H9 (cell line): Measurements from ENCODE around the gene XRRA1. TPM values are rescaled to one million over a fixed set of nuclear protein-coding genes. Genes with fewer than 3 reads are reported as not detected.

ENCODE experiments used
- DNase-seq: peaks from one replicate; pipeline ENCODE4 v3.0.0-alpha.2; 2017
- H2AFZ ChIP-seq: one replicate; pipeline ENCODE4 v1.6.1; 2013; ENCODE audit warnings: mild to moderate bottlenecking, low read length, control low read depth, moderate library complexity
- H2AK5ac ChIP-seq: 2 replicates; pipeline ENCODE4 v1.6.1; 2013; ENCODE audit warnings: low read length, control low read depth, mixed read lengths; ENCODE audit not compliant: insufficient read length
- H2BK120ac ChIP-seq: one replicate; pipeline ENCODE4 v1.6.1; 2013; ENCODE audit warnings: low read depth, mild to moderate bottlenecking, low read length, control low read depth, inconsistent platforms; ENCODE audit not compliant: poor library complexity, severe bottlenecking
- H2BK12ac ChIP-seq: 2 replicates; pipeline ENCODE4 v1.6.1; 2013; ENCODE audit warnings: low read length, control low read depth, mixed read lengths, low read depth; ENCODE audit not compliant: insufficient read length
- H2BK15ac ChIP-seq: 2 replicates; pipeline ENCODE4 v1.6.1; 2013; ENCODE audit warnings: low read depth, low read length, control low read depth
- H2BK20ac ChIP-seq: one replicate; pipeline ENCODE4 v1.6.1; 2013; ENCODE audit warnings: low read depth, mild to moderate bottlenecking, low read length, control low read depth, inconsistent platforms; ENCODE audit not compliant: poor library complexity, severe bottlenecking
- H2BK5ac ChIP-seq: 2 replicates; pipeline ENCODE4 v1.6.1; 2013; ENCODE audit warnings: low read length, control low read depth, mixed read lengths; ENCODE audit not compliant: insufficient read length
- H3K14ac ChIP-seq: 2 replicates; pipeline ENCODE4 v1.6.1; 2013; ENCODE audit warnings: low read length, control low read depth; ENCODE audit not compliant: insufficient read depth
- H3K18ac ChIP-seq: 2 replicates; pipeline ENCODE4 v1.6.1; 2013; ENCODE audit warnings: low read depth, mild to moderate bottlenecking, mixed read lengths, low read length, control low read depth; ENCODE audit not compliant: insufficient read length
- H3K23ac ChIP-seq: 2 replicates; pipeline ENCODE4 v1.6.1; 2013; ENCODE audit warnings: low read length, control low read depth, mixed read lengths, low read depth; ENCODE audit not compliant: insufficient read length
- H3K23me2 ChIP-seq: 2 replicates; pipeline ENCODE4 v1.6.1; 2013; ENCODE audit warnings: low read depth, mild to moderate bottlenecking, mixed read lengths, low read length, control low read depth; ENCODE audit not compliant: insufficient read length, poor library complexity, severe bottlenecking
- H3K27ac ChIP-seq: 2 replicates; pipeline ENCODE4 v1.5.1; 2013; ENCODE audit warnings: low read length, control low read depth, mixed read lengths, low read depth; ENCODE audit not compliant: insufficient read length
- H3K27me3 ChIP-seq: 2 replicates; pipeline ENCODE4 v1.6.1; 2013; ENCODE audit warnings: low read length, control low read depth, inconsistent platforms; ENCODE audit not compliant: insufficient read depth
- H3K4ac ChIP-seq: 2 replicates; pipeline ENCODE4 v1.6.1; 2013; ENCODE audit warnings: low read depth, mild to moderate bottlenecking, control low read depth, inconsistent platforms, low read length, moderate library complexity
- H3K4me1 ChIP-seq: 2 replicates; pipeline ENCODE4 v1.6.1; 2013; ENCODE audit warnings: low read length, control low read depth, inconsistent platforms; ENCODE audit not compliant: insufficient read depth
- H3K4me2 ChIP-seq: 2 replicates; pipeline ENCODE4 v1.6.1; 2013; ENCODE audit warnings: low read length, control low read depth, mixed read lengths; ENCODE audit not compliant: insufficient read length, insufficient read depth
- H3K56ac ChIP-seq: 2 replicates; pipeline ENCODE4 v1.6.1; 2013; ENCODE audit warnings: low read depth, mild to moderate bottlenecking, mixed read lengths, low read length, control low read depth; ENCODE audit not compliant: insufficient read length
- H3K79me1 ChIP-seq: 2 replicates; pipeline ENCODE4 v1.6.1; 2013; ENCODE audit warnings: low read depth, mild to moderate bottlenecking, moderate library complexity, low read length, control low read depth, inconsistent platforms; ENCODE audit not compliant: insufficient read depth, poor library complexity, severe bottlenecking
- H3K79me2 ChIP-seq: 2 replicates; pipeline ENCODE4 v1.6.1; 2013; ENCODE audit warnings: low read length, control low read depth, inconsistent platforms; ENCODE audit not compliant: insufficient read depth
- H3K9ac ChIP-seq: 2 replicates; pipeline ENCODE4 v1.6.1; 2013; ENCODE audit warnings: low read length, control low read depth, mixed read lengths; ENCODE audit not compliant: insufficient read length; ENCODE audit errors: extremely low read depth
- H3K9me3 ChIP-seq: one replicate; pipeline ENCODE4 v1.6.1; 2013; ENCODE audit warnings: low read depth, low read length, inconsistent platforms; ENCODE audit not compliant: control insufficient read depth
- H3T11ph ChIP-seq: one replicate; pipeline ENCODE4 v1.6.1; 2013; ENCODE audit warnings: mild to moderate bottlenecking, low read length, control low read depth, inconsistent platforms
- H4K20me1 ChIP-seq: one replicate; pipeline ENCODE4 v1.6.1; 2013; ENCODE audit not compliant: control insufficient read depth, insufficient read length, insufficient read depth
- H4K5ac ChIP-seq: 2 replicates; pipeline ENCODE4 v1.6.1; 2013; ENCODE audit warnings: low read depth, mild to moderate bottlenecking, mixed read lengths, low read length, control low read depth; ENCODE audit not compliant: insufficient read length
- H4K8ac ChIP-seq: replicated peaks from 2 replicates; pipeline ENCODE4 v1.6.1; 2013; ENCODE audit warnings: low read length, control low read depth, mixed read lengths, low read depth; ENCODE audit not compliant: insufficient read length
- H4K91ac ChIP-seq: 2 replicates; pipeline ENCODE4 v1.6.1; 2013; ENCODE audit warnings: low read depth, mild to moderate bottlenecking, moderate library complexity, mixed read lengths, low read length, control low read depth; ENCODE audit not compliant: insufficient read length
- H3K27ac Mint-ChIP-seq, 3 experiments: 2 replicates in 2 of 3; 3 replicates in 1 of 3; pipeline ENCODE4 v1.8.0; 2020 to 2021; ENCODE audit warnings: mixed read lengths in 3 of 3, mild to moderate bottlenecking in 1 of 3, moderate library complexity in 1 of 3
- H3K27me3 Mint-ChIP-seq: 2 replicates; pipeline ENCODE4 v1.8.0; 2021; ENCODE audit warnings: low read depth, mild to moderate bottlenecking, moderate library complexity, mixed read lengths
- H3K36me3 Mint-ChIP-seq, 3 experiments: 2 replicates in 2 of 3; 3 replicates in 1 of 3; pipeline ENCODE4 v1.8.0; 2020 to 2021; ENCODE audit warnings: low read depth in 3 of 3, mixed read lengths in 3 of 3; ENCODE audit not compliant: insufficient read depth in 1 of 3
- H3K4me1 Mint-ChIP-seq, 2 experiments: 2 replicates each; pipeline ENCODE4 v1.8.0; 2020; ENCODE audit warnings: mixed read lengths in 2 of 2
- H3K4me3 Mint-ChIP-seq, 2 experiments: 2 replicates in 1 of 2; 3 replicates in 1 of 2; pipeline ENCODE4 v1.8.0; 2020 to 2021; ENCODE audit warnings: mild to moderate bottlenecking in 2 of 2, mixed read lengths in 2 of 2, moderate library complexity in 1 of 2
- H3K9me3 Mint-ChIP-seq, 2 experiments: 2 replicates in 1 of 2; 3 replicates in 1 of 2; pipeline ENCODE4 v1.8.0; 2020; ENCODE audit warnings: mild to moderate bottlenecking in 2 of 2, mixed read lengths in 2 of 2, moderate library complexity in 1 of 2
- WGBS: extraction: QIAGEN DNeasy Blood & Tissue Kit; methylation state at CpG from one replicate; pipeline ENCODE4 v1.1.7; 2013; ENCODE audit warnings: missing lambda C conversion rate, low lambda C conversion rate, mixed read lengths; ENCODE audit not compliant: insufficient read length; ENCODE audit errors: extremely low coverage; 5-methylcytosine and 5-hydroxymethylcytosine counted together
- total RNA-seq: library from RNA; stranded (reverse); gene quantifications from 2 replicates; pipeline ENCODE4 v1.2.1, GENCODE V29; 2021
- TF ChIP-seq, protein P1 (sequence below): fragments of 200-600 bp; sonication (generic); conservative IDR thresholded peaks from 3 replicates; pipeline ENCODE4 v1.8.0; 2021; ENCODE audit warnings: antibody characterized with exemption, mild to moderate bottlenecking

The XRRA1 gene
- total RNA-seq, 1 experiment from 2014 or later, result 4.5 TPM

DNA sequence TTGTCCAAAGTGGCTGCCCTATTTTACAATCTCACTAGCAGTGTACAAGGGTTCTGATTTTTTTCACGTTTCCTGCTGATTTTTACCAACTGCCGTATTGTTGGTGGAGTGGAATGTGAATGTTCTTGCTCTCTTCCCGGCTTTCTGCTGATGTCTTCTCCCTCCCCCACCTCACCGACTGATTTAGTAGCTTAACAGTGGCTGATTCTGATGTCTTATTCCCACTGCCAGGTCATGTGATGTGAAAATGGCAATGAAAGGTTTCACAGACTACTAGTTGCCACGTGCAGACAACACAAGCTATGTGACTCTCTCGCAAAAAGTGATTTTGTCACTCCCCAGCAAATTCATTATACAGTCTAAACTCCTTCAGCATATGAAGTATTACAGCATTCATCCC lies 22.5 kb upstream of the XRRA1 start:
- H4K20me1 ChIP-seq, result no peaks in the 10 kb centered on the region
- H3K27me3 Mint-ChIP-seq, result no peaks in the 10 kb centered on the region
- no peaks in the 10 kb centered on the region for H3K4me1 ChIP-seq
- H3K18ac ChIP-seq, result no peak overlapping the region
- peaks cover 14 to 68% (median 37%) of the 10 kb centered on the region in 3 experiments; a peak in 6 of 7 replicates for H3K36me3 Mint-ChIP-seq
- H3K23me2 ChIP-seq, result no peaks in the 10 kb centered on the region
- H3K4me3 Mint-ChIP-seq, result no peak overlapping the region
- H3K79me1 ChIP-seq, result no peaks in the 10 kb centered on the region
- DNase-seq, result no peak
- H3K27me3 ChIP-seq, result no peaks in the 10 kb centered on the region; the same call in 1 of the 2 replicates
- no peak overlapping the region for H3K23ac ChIP-seq
- no peak overlapping the region for H3K4me2 ChIP-seq
- no peak overlapping the region for H3K14ac ChIP-seq
- no peaks in the 10 kb centered on the region for H3K79me2 ChIP-seq
- no peak overlapping the region for H3K27ac ChIP-seq
- no peak overlapping the region for H3K4ac ChIP-seq
- no peak overlapping the region for H2BK15ac ChIP-seq
- H2AFZ ChIP-seq, result no peak overlapping the region
- no peak overlapping the region for H4K91ac ChIP-seq
- H3K9me3 ChIP-seq, result no peaks in the 10 kb centered on the region
- H4K5ac ChIP-seq, result no peak overlapping the region
- H2BK5ac ChIP-seq, result no peak overlapping the region
- no peak overlapping the region for H2BK120ac ChIP-seq
- H3K4me1 Mint-ChIP-seq, result no peaks in the 10 kb centered on the region; a peak in 1 of 4 replicates
- no peak overlapping the region for H2AK5ac ChIP-seq
- no peak overlapping the region for H3K9ac ChIP-seq
- H2BK12ac ChIP-seq, result no peak overlapping the region
- H3T11ph ChIP-seq, result no peak overlapping the region
- no peaks in the 10 kb centered on the region for H3K9me3 Mint-ChIP-seq
- no peak overlapping the region for H3K56ac ChIP-seq
- no peak overlapping the region for H3K27ac Mint-ChIP-seq
- H4K8ac ChIP-seq, result no peak overlapping the region
- TF ChIP-seq, protein P1, sequence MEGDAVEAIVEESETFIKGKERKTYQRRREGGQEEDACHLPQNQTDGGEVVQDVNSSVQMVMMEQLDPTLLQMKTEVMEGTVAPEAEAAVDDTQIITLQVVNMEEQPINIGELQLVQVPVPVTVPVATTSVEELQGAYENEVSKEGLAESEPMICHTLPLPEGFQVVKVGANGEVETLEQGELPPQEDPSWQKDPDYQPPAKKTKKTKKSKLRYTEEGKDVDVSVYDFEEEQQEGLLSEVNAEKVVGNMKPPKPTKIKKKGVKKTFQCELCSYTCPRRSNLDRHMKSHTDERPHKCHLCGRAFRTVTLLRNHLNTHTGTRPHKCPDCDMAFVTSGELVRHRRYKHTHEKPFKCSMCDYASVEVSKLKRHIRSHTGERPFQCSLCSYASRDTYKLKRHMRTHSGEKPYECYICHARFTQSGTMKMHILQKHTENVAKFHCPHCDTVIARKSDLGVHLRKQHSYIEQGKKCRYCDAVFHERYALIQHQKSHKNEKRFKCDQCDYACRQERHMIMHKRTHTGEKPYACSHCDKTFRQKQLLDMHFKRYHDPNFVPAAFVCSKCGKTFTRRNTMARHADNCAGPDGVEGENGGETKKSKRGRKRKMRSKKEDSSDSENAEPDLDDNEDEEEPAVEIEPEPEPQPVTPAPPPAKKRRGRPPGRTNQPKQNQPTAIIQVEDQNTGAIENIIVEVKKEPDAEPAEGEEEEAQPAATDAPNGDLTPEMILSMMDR, result no peak
- no CpG with 5 or more reads among the region's 6 CpGs for WGBS
- H2BK20ac ChIP-seq, result no peak overlapping the region
